BE2C (cell line): ENCODE data around the gene PSMA5.
A peak's percentile ranks its signal among the peaks of the same experiment; 100 is the strongest.

Experiments
- DNase-seq: peaks from one replicate; pipeline ENCODE4 v3.0.0-alpha.2; 2020
- H3K27me3 ChIP-seq: fragments of 250-450 bp; sonication (Bioruptor Pico); 2 replicates; pipeline ENCODE4 v1.5.1; 2020; ENCODE audit warnings: mild to moderate bottlenecking
- H3K36me3 ChIP-seq: fragments of 250-450 bp; sonication (Bioruptor Pico); 2 replicates; pipeline ENCODE4 v1.5.1; 2020; ENCODE audit warnings: mild to moderate bottlenecking
- H3K4me1 ChIP-seq: fragments of 250-450 bp; sonication (Bioruptor Pico); 2 replicates; pipeline ENCODE4 v1.5.1; 2020
- H3K4me3 ChIP-seq: 2 replicates; pipeline ENCODE4 v1.5.1; 2011; ENCODE audit warnings: low read depth, low read length
- H3K9me3 ChIP-seq: fragments of 250-450 bp; sonication (Bioruptor Pico); 2 replicates; pipeline ENCODE4 v1.5.1; 2020
- CTCF ChIP-seq: IDR thresholded peaks from 2 replicates; pipeline ENCODE4 v1.5.1; 2012; ENCODE audit warnings: mild to moderate bottlenecking, low read depth, low read length

The PSMA5 gene

DNA sequence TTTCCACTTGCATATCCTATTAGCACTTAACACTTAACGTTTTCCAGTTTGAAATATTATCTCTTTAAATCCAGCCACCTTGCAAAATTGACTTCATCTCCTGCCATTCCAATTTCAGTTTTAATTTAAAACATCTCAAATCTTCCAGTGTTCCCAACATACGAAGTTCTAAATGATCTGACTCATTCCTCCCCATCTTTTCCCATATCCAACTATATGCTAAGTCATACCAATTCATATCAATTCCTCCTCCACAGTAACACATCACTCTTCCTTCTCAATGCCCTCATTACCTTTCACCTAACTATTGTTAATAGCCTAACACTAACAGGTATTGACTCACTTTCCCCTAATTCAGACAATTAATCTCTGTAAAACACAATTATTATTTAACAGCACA lies 2.8 kb downstream of the PSMA5 start:
- Histone ChIP-seq H3K36me3 (peaks cover 23% of the 10 kb centered on the region), H3K27me3 (no peaks in the 10 kb centered on the region), H3K9me3 (no peaks in the 10 kb centered on the region), H3K4me1 (no peaks in the 10 kb centered on the region), H3K4me3 (no peak overlapping the region)
- TF ChIP-seq CTCF: no peak
- no peak for DNase-seq

- Histone ChIP-seq H3K36me3 (peaks cover 74% of the 10 kb centered on the region), H3K4me3 (no peak overlapping the region), H3K27me3 (no peaks in the 10 kb centered on the region), H3K9me3 (no peaks in the 10 kb centered on the region), H3K4me1 (no peaks in the 10 kb centered on the region)
- no peak for TF ChIP-seq CTCF
- DNase-seq: no peak
These were observed 13.7 kb downstream of the PSMA5 start for GRCh38 chr1:109412551-109412950.

- H3K4me1 ChIP-seq: no peaks in the 10 kb centered on the region
- no peaks in the 10 kb centered on the region for H3K9me3 ChIP-seq
- TF ChIP-seq CTCF: no peak
- H3K4me3 ChIP-seq: no peak overlapping the region
- DNase-seq: no peak
- no peaks in the 10 kb centered on the region for H3K27me3 ChIP-seq
- peaks cover 57% of the 10 kb centered on the region for H3K36me3 ChIP-seq
These were observed 21.4 kb downstream of the PSMA5 start for GRCh38 chr1:109404838-109405237.

- no peak for TF ChIP-seq CTCF
- H3K4me1 ChIP-seq: no peaks in the 10 kb centered on the region
- no peaks in the 10 kb centered on the region for H3K9me3 ChIP-seq
- H3K27me3 ChIP-seq: no peaks in the 10 kb centered on the region; the same call in 1 of the 2 replicates
- H3K4me3 ChIP-seq: no peak overlapping the region
- DNase-seq: no peak
- H3K36me3 ChIP-seq: peaks cover 37% of the 10 kb centered on the region
These were observed 24.2 kb downstream of the PSMA5 start for GRCh38 chr1:109402025-109402424.

- Histone ChIP-seq H3K9me3 (no peaks in the 10 kb centered on the region), H3K4me1 (no peaks in the 10 kb centered on the region), H3K4me3 (no peak overlapping the region), H3K27me3 (no peaks in the 10 kb centered on the region; the same call in 1 of the 2 replicates), H3K36me3 (peaks cover 30% of the 10 kb centered on the region)
- TF ChIP-seq CTCF: no peak
- DNase-seq: no peak
These were observed 26.1 kb downstream of the PSMA5 start for GRCh38 chr1:109400035-109400655.

DNA sequence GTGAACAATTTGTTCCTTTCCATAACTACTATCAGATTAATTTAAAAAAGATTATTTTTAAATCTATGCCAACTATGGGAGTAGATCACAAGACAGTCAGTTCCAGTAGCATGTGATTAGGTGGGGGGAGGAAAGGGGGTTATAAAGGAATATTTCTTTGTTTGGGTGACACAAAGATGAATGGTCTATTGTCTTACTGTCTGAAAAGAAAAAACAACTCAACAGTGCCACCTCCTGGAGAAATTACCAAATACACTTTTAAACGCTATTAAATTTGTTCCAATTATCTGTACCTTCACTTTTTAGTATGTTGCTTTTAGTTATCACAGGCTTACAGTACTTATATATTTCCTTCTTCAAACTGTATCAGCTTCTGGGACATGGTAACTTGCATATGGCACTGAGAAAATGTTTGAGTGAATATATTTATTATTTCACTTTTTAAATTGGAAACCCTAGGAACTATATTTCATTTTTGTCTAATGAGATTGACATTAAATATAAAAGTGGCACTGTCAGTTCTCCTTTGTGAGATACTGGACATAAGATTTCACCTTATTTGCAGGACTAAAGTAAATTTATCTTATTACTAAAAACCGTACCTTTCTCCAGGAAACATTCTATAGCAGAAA lies 26.8 kb downstream of the PSMA5 start:
- Histone ChIP-seq H3K4me1 (no peaks in the 10 kb centered on the region), H3K36me3 (peaks cover 23% of the 10 kb centered on the region), H3K9me3 (no peaks in the 10 kb centered on the region), H3K4me3 (no peak overlapping the region), H3K27me3 (no peaks in the 10 kb centered on the region; the same call in 1 of the 2 replicates)
- TF ChIP-seq CTCF: peak; percentile 55
- peak; percentile 19 for DNase-seq
